K562 (cell line): ENCODE data around the gene SMIM22. TPM values are rescaled to one million over a fixed set of nuclear protein-coding genes. Genes with fewer than 3 reads are reported as not detected.

Experiments
- ATAC-seq: fragments of 200-7000 bp; cut with Tn5 transposase; 3 replicates; pipeline ENCODE4 v1.9.1; 2020; ENCODE audit warnings: moderate library complexity
- BruUV-seq: library from RNA; stranded (reverse); fragments of 400-500 nt; replicated peaks from 2 replicates; lab custom pipeline; 2021; lab: Mats Ljungman, UMichigan
- CTCF ChIA-PET: fragments of 300-600 bp; formaldehyde crosslinking; extraction: SDS; loops from one replicate; lab custom pipeline; 2021; ENCODE audit warnings: low intra/inter-chr PET ratio; lab: Yijun Ruan, JAX
- POLR2A ChIA-PET: fragments of 300-600, 350-650 bp; sonication (Branson Sonifier 250); formaldehyde crosslinking; extraction: SDS; loops from one replicate; lab custom pipeline; 2021; ENCODE audit warnings: antibody characterized with exemption, inconsistent platforms; lab: Yijun Ruan, JAX
- DNase-seq, 4 experiments: peaks; one replicate each; pipeline versions ENCODE4 v3.0.0 to v3.0.0-alpha.2; 2011 to 2018; ENCODE audit warnings: low spot score in 3 of 4, mixed read lengths in 3 of 4; ENCODE audit errors: extremely low read depth in 1 of 4
- FAIRE-seq: peaks from 2 replicates; lab custom pipeline; 2011; peaks lifted over from hg19 to GRCh38; lab: Jason Lieb, UNC
- H2AFZ ChIP-seq: 2 replicates; pipeline ENCODE4 v1.6.0; 2011; ENCODE audit warnings: low read depth, low read length, control low read depth, inconsistent platforms
- H3K27ac ChIP-seq: fragments of 200-600 bp; 3 replicates; pipeline ENCODE4 v1.8.0; 2011; ENCODE audit warnings: low read depth, mild to moderate bottlenecking, control low read depth, inconsistent platforms, low read length, moderate library complexity, mixed read lengths; ENCODE audit errors: extremely low read depth
- H3K27me3 ChIP-seq, 2 experiments: fragments of 300-600 bp in 1 of 2; 2 replicates in 1 of 2; 3 replicates in 1 of 2; pipeline versions ENCODE4 v1.6.0 to v1.8.0; 2011; ENCODE audit warnings: inconsistent platforms in 2 of 2, low read length in 2 of 2, mild to moderate bottlenecking in 1 of 2, mixed read lengths in 1 of 2, moderate library complexity in 1 of 2; ENCODE audit not compliant: control insufficient read depth in 2 of 2, insufficient read depth in 2 of 2
- H3K36me3 ChIP-seq: fragments of 300-600 bp; 3 replicates; pipeline ENCODE4 v1.8.0; 2011; ENCODE audit warnings: mild to moderate bottlenecking, low read length, inconsistent platforms; ENCODE audit not compliant: control insufficient read depth, insufficient read depth
- H3K4me1 ChIP-seq, 2 experiments: fragments of 200-600 bp in 1 of 2; replicated peaks in 1 of 2; 2 replicates in 1 of 2; 3 replicates in 1 of 2; pipeline versions ENCODE4 v1.5.1 to v1.8.0; 2011; ENCODE audit warnings: inconsistent platforms in 2 of 2, low read length in 2 of 2, mild to moderate bottlenecking in 1 of 2, mixed read lengths in 1 of 2, moderate library complexity in 1 of 2; ENCODE audit not compliant: control insufficient read depth in 2 of 2, insufficient read depth in 2 of 2
- H3K4me2 ChIP-seq: 2 replicates; pipeline ENCODE4 v1.6.1; 2011; ENCODE audit warnings: low read length, control low read depth, inconsistent platforms, mixed read lengths; ENCODE audit not compliant: insufficient read depth
- H3K4me3 ChIP-seq: fragments of 200-600 bp; sonication (generic), shearing (Covaris generic); 2 replicates; pipeline ENCODE4 v1.5.1; 2016; ENCODE audit warnings: control low read depth, inconsistent platforms
- H3K79me2 ChIP-seq: fragments of 200-600 bp; 3 replicates; pipeline ENCODE4 v1.8.0; 2011; ENCODE audit warnings: low read length, inconsistent platforms; ENCODE audit not compliant: control insufficient read depth, insufficient read depth
- H3K9ac ChIP-seq, 2 experiments: 2 replicates each; pipeline versions ENCODE4 v1.6.0 to v1.6.1; 2011; ENCODE audit warnings: low read depth in 2 of 2, low read length in 2 of 2, control low read depth in 1 of 2, inconsistent platforms in 1 of 2, mild to moderate bottlenecking in 1 of 2, mixed read lengths in 1 of 2; ENCODE audit not compliant: insufficient read depth in 1 of 2
- H3K9me1 ChIP-seq: one replicate; pipeline ENCODE4 v1.6.0; 2011; ENCODE audit warnings: inconsistent platforms, mild to moderate bottlenecking, low read length, moderate library complexity; ENCODE audit not compliant: control insufficient read depth, insufficient read depth
- H3K9me3 ChIP-seq: replicated peaks from 2 replicates; pipeline ENCODE4 v1.5.1; 2011; ENCODE audit warnings: low read depth, low read length, inconsistent platforms; ENCODE audit not compliant: control insufficient read depth, insufficient read depth
- H4K20me1 ChIP-seq: replicated peaks from 2 replicates; pipeline ENCODE4 v1.6.1; 2011; ENCODE audit warnings: low read length, inconsistent platforms, mixed read lengths; ENCODE audit not compliant: control insufficient read depth, insufficient read depth
- CHAMP1 ChIP-seq: fragments of 450-650 bp; IDR thresholded peaks from 2 replicates; pipeline ENCODE4 v1.6.1; 2016; ENCODE audit warnings: mild to moderate bottlenecking
- CHCHD3 ChIP-seq: fragments of 250-450 bp; sonication (Bioruptor Pico); IDR thresholded peaks from 2 replicates; pipeline ENCODE4 v2.1.2; 2022; ENCODE audit warnings: mild to moderate bottlenecking
- ETV6 ChIP-seq, 3 experiments: fragments of 150-350 bp in 1 of 3; sonication (generic) in 1 of 3; formaldehyde crosslinking in 1 of 3; IDR thresholded peaks; 2 replicates each; pipeline versions ENCODE4 v1.6.1 to v1.8.0; 2014 to 2022; ENCODE audit warnings: borderline replicate concordance in 2 of 3, low read depth in 2 of 3, antibody characterized with exemption in 1 of 3, low read length in 1 of 3, mild to moderate bottlenecking in 1 of 3, missing genetic modification reagents in 1 of 3
- HNRNPK ChIP-seq: fragments of 200-400 bp; formaldehyde crosslinking; IDR thresholded peaks from one replicate; pipeline ENCODE4 v1.6.1; 2018; ENCODE audit warnings: mild to moderate bottlenecking, low read depth, low read length; ENCODE audit not compliant: poor library complexity, severe bottlenecking
- MAFK ChIP-seq: IDR thresholded peaks from 2 replicates; pipeline ENCODE4 v1.6.1; 2011; ENCODE audit warnings: low read length, improper control_type of control experiment
- MIER1 ChIP-seq: fragments of 450-650 bp; IDR thresholded peaks from 2 replicates; pipeline ENCODE4 v1.6.1; 2016; ENCODE audit warnings: antibody characterized with exemption, mild to moderate bottlenecking, low read depth
- NFIC ChIP-seq: fragments of 450-650 bp; IDR thresholded peaks from 2 replicates; pipeline ENCODE4 v1.6.1; 2017; ENCODE audit warnings: mild to moderate bottlenecking, inconsistent platforms
- OTX1 ChIP-seq: fragments of 450-650 bp; formaldehyde crosslinking; IDR thresholded peaks from 2 replicates; pipeline ENCODE4 v1.4.0; 2022; ENCODE audit warnings: mild to moderate bottlenecking
- RERE ChIP-seq: sonication (generic); formaldehyde crosslinking; IDR thresholded peaks from 2 replicates; pipeline ENCODE4 v1.8.0; 2023; ENCODE audit warnings: missing genetic modification reagents, mild to moderate bottlenecking, borderline replicate concordance
- TAF9B ChIP-seq: fragments of 450-650 bp; IDR thresholded peaks from 2 replicates; pipeline ENCODE4 v1.6.1; 2018; ENCODE audit warnings: mild to moderate bottlenecking; ENCODE audit not compliant: partially characterized antibody
- U2AF1 ChIP-seq: fragments of 200-400 bp; formaldehyde crosslinking; optimal IDR thresholded peaks from 2 replicates; pipeline ENCODE3; 2017; ENCODE audit warnings: mild to moderate bottlenecking, low read depth, low read length, moderate library complexity
- YBX1 ChIP-seq: fragments of 450-650 bp; IDR thresholded peaks from 2 replicates; pipeline ENCODE4 v1.7.1; 2016; ENCODE audit warnings: mild to moderate bottlenecking
- ZC3H4 ChIP-seq: sonication (generic); formaldehyde crosslinking; IDR thresholded peaks from 2 replicates; pipeline ENCODE4 v1.9.0; 2021; ENCODE audit warnings: missing genetic modification reagents, borderline replicate concordance
- ZNF436 ChIP-seq: fragments of 250-450, 450-650 bp; sonication (Bioruptor Pico); formaldehyde crosslinking; IDR thresholded peaks from 2 replicates; pipeline ENCODE4 v1.7.0; 2020; ENCODE audit warnings: mild to moderate bottlenecking
- WGBS: fragments of 100-300 bp; shearing (Covaris generic); methylation state at CpG from one replicate; pipeline ENCODE4 v1.1.6; 2016; ENCODE audit warnings: low coverage, mixed read lengths; ENCODE audit not compliant: insufficient coverage; ENCODE audit errors: missing lambda C conversion rate; 5-methylcytosine and 5-hydroxymethylcytosine counted together
- in situ Hi-C: fragments of 300-500 bp; cut with MboI; formaldehyde crosslinking; loops from 4 replicates; pipeline ENCODE4 v1.15.0; 2018; ENCODE audit warnings: inconsistent platforms, mixed read lengths
- intact Hi-C: fragments of 100-400 bp; cut with micrococcal nuclease; formaldehyde crosslinking; loops from 2 replicates; pipeline ENCODE4 v1.14.2; 2022
- polyA plus RNA-seq, 8 experiments: library from polyadenylated mRNA; depleted of rRNA in 4 of 8; stranded (reverse) in 5 of 8; unstranded in 3 of 8; fragments of >200 nt; fragmentation: Nextera tagmentation in 2 of 8; fragmentation: Illumina TruSeq in 1 of 8; extraction: Ambion mirVana in 2 of 8; extraction: Trizol in 1 of 8; gene quantifications; 2 replicates each; pipeline versions ENCODE4 v1.2.1 to v1.2.3, GENCODE V29; 2011 to 2014; ENCODE audit warnings: inconsistent platforms in 1 of 8, missing spikeins in 1 of 8
- total RNA-seq, 7 experiments: library from RNA; depleted of rRNA in 6 of 7; stranded (reverse); fragments of >200 nt in 6 of 7; fragmentation: Illumina TruSeq in 2 of 7; extraction: Trizol in 2 of 7; gene quantifications; 2 replicates each; pipeline versions ENCODE4 v1.2.1 to v1.2.3, GENCODE V29; 2011 to 2021; ENCODE audit warnings: low replicate concordance in 1 of 7

The SMIM22 gene
- total and polyA plus RNA-seq, 9 of the 15 experiments (the other 6 are each of a cell fraction or from before 2014, with no cell fraction given), result not detected

- POLR2A ChIA-PET, result interaction anchor here (0.6 to 1.0 kb wide), 3 partner anchors 12 to 102 kb away, joined by 3 to 4 read pairs (median 3); no protein-coding TSS in a partner anchor
- no peak for ATAC-seq
Observed at GRCh38 chr16:4830408-4830807, 35.2 kb downstream of the SMIM22 start.

More at GRCh38 chr16:4830408-4830807, 35.2 kb downstream of the SMIM22 start:
- in situ Hi-C loops (no loop called here), intact Hi-C loops (no loop called here)
- Histone ChIP-seq H3K9ac (0 out of 4 replicates have a peak overlapping the region, but pooled peaks of 1 of the 2 experiments have one; percentile 47), H3K4me3 (no peak overlapping the region), H3K27ac (no peak overlapping the region), H3K9me3 (no peaks in the 10 kb centered on the region), H3K27me3 (no peaks in the 10 kb centered on the region), H3K79me2 (peaks cover 22% of the 10 kb centered on the region), H3K4me1 (peaks cover 7 to 11% of the 10 kb centered on the region in 2 experiments; a peak in 4 of 5 replicates), H2AFZ (no peak overlapping the region), H3K9me1 (no peaks in the 10 kb centered on the region), H3K4me2 (no peak overlapping the region), H3K36me3 (peaks cover 88% of the 10 kb centered on the region)
- FAIRE-seq, result no peak
- no TSS peak for BruUV-seq
- no peak for DNase-seq
- CTCF ChIA-PET, result no interaction called here
- TF ChIP-seq ETV6 (IDR thresholded peaks at IDR 0.05; ENCODE audit: borderline replicate concordance in 1 of 2, low read depth in 2 of 2, low read length in 1 of 2) (no peak), ETV6 (CRISPR knock-in tag; IDR thresholded peaks at IDR 0.05; ENCODE audit: borderline replicate concordance) (no peak), MAFK (no peak), YBX1 (no peak), ZNF436 (no peak), NFIC (no peak), ZC3H4 (CRISPR knock-in tag) (no peak), RERE (CRISPR knock-in tag) (no peak), U2AF1 (no peak), CHAMP1 (no peak), TAF9B (no peak), MIER1 (no peak), HNRNPK (no peak), CHCHD3 (CRISPR knock-in tag) (no peak), OTX1 (no peak)
- TF ChIP-seq, all 486 proteins: peak for 0
- 92% methylated on average over 7 of the region's 7 CpGs for WGBS
- H4K20me1 ChIP-seq, result peaks cover 8% of the 10 kb centered on the region
